Heart left ventricle (tissue), 16 donors: ENCODE results near the gene AMOTL2. TPM values are rescaled to one million over a fixed set of nuclear protein-coding genes. Genes with fewer than 3 reads are reported as not detected.

ENCODE experiments used
- ATAC-seq, 4 donors: fragments of 200-7000 bp; cut with Tn5 transposase; one replicate each; pipeline ENCODE4 v1.9.1; 2020 to 2022; ENCODE audit warnings: moderate library complexity in 4 of 4, mild to moderate bottlenecking in 3 of 4, moderate number of reproducible peaks in 1 of 4
- DNase-seq, 5 donors: peaks; one replicate each; pipeline ENCODE4 v3.0.0-alpha.2; 2020
- H3K27ac ChIP-seq, 12 donors: fragments of 200-600 bp; sonication (generic) in 4 of 12; one replicate each; pipeline versions ENCODE4 v1.5.0 to v1.8.0; 2016 to 2022; ENCODE audit warnings: mild to moderate bottlenecking in 2 of 12
- H3K27me3 ChIP-seq, 9 donors: fragments of 200-600 bp; sonication (generic) in 2 of 9; one replicate each; pipeline versions ENCODE4 v1.5.1 to v1.8.0; 2016 to 2022; ENCODE audit warnings: mild to moderate bottlenecking in 3 of 9
- H3K36me3 ChIP-seq, 9 donors: fragments of 200-600 bp; sonication (generic) in 2 of 9; one replicate each; pipeline versions ENCODE4 v1.5.0 to v1.8.0; 2018 to 2022; ENCODE audit warnings: mild to moderate bottlenecking in 2 of 9
- H3K4me1 ChIP-seq, 12 donors: fragments of 200-600 bp; sonication (generic) in 4 of 12; one replicate each; pipeline versions ENCODE4 v1.5.0 to v1.8.0; 2016 to 2022; ENCODE audit warnings: mild to moderate bottlenecking in 3 of 12
- H3K4me3 ChIP-seq, 12 donors: fragments of 200-600 bp; sonication (generic) in 4 of 12; one replicate each; pipeline versions ENCODE4 v1.5.0 to v1.8.0; 2017 to 2022; ENCODE audit warnings: mild to moderate bottlenecking in 9 of 12, moderate library complexity in 4 of 12
- H3K9me3 ChIP-seq, 12 donors: fragments of 200-600 bp; sonication (generic) in 4 of 12; one replicate each; pipeline versions ENCODE4 v1.5.0 to v1.8.0; 2016 to 2022; ENCODE audit warnings: mild to moderate bottlenecking in 1 of 12
- POLR2A ChIP-seq, 2 donors: fragments of 450-650 bp; IDR thresholded peaks; one replicate each; pipeline ENCODE4 v1.6.1; 2017; ENCODE audit warnings: antibody characterized with exemption in 2 of 2, mild to moderate bottlenecking in 2 of 2, moderate library complexity in 2 of 2
- WGBS, 4 donors: extraction: QIAGEN DNeasy Blood & Tissue Kit in 2 of 4; methylation state at CpG; one replicate each; pipeline versions ENCODE4 v1.1.5 to v1.1.7; 2013 to 2018; 5-methylcytosine and 5-hydroxymethylcytosine counted together
- intact Hi-C, 10 donors: fragments of 100-400 bp; cut with DNase I; formaldehyde crosslinking; loops; one replicate each; pipeline versions ENCODE4 v1.11.1 to v1.14.2; 2022
- polyA plus RNA-seq, 2 donors: library from polyadenylated mRNA; stranded (reverse); fragments of 200-250 nt; gene quantifications; one replicate each; pipeline ENCODE4 v1.2.3, GENCODE V29; 2013
- total RNA-seq, 9 donors: library from RNA; depleted of rRNA in 2 of 9; stranded (reverse); fragments of >200 nt in 2 of 9; fragmentation: NEBNext Ultra II Directional in 3 of 9; extraction: Animal tissue kit (Norgen Biotek cat#: 25700) in 3 of 9; gene quantifications; one replicate each; pipeline versions ENCODE4 v1.1.0 to v1.2.4, GENCODE V29; 2016 to 2023
- TF ChIP-seq, protein P1 (sequence below), 12 donors: fragments of 200-600 bp; sonication (generic) in 4 of 12; IDR thresholded peaks; one replicate each; pipeline versions ENCODE4 v1.5.0 to v1.8.0; 2018 to 2022; ENCODE audit warnings: antibody characterized with exemption in 12 of 12, mild to moderate bottlenecking in 5 of 12
- donor health status: ischemic (EF 13 %, LVEDD 7.1; RV severe dilation, severe dysfunction).
- donor health status: healthy with polysubstance abuse.
- donor health status: DM: no; HTN: yes; CAD: no.
- donor health status: DM: no; HTN: no; CAD: no.
- donor health status: ischemic (EF 25% LVEDD 6.9; RV normal size, moderate dysfunction).
- donor health status: ischemic (EF 25% LVEDD 5.7; RV mildly dilated, moderate dysfunction).
- donor health status: healthy.
- donor health status: DM: yes; HTN: yes; CAD: no.
- donor health status: ischemic (EF 35%, LVEDD 5.7; RV mildly dilated, moderate dysfunction).
- donor health status: nonischemic (EF 11% LVEDD 7.7; RV severe dilation, severe dysfunction).
- donor health status: DM: yes; HTN: yes; CAD: no.
- donor health status: PGD.
- donor health status: ischemic (EF 29% LVEDD 5.4; RV normal size, mild dysfunction).
- donor health status: nonischemic (EF 23%, LVEDD 6.1; RV moderate dilation, normal function).

AMOTL2 gene
- total and polyA plus RNA-seq, 11 donors, result 19.0 to 109 (median 48.9) TPM

DNA sequence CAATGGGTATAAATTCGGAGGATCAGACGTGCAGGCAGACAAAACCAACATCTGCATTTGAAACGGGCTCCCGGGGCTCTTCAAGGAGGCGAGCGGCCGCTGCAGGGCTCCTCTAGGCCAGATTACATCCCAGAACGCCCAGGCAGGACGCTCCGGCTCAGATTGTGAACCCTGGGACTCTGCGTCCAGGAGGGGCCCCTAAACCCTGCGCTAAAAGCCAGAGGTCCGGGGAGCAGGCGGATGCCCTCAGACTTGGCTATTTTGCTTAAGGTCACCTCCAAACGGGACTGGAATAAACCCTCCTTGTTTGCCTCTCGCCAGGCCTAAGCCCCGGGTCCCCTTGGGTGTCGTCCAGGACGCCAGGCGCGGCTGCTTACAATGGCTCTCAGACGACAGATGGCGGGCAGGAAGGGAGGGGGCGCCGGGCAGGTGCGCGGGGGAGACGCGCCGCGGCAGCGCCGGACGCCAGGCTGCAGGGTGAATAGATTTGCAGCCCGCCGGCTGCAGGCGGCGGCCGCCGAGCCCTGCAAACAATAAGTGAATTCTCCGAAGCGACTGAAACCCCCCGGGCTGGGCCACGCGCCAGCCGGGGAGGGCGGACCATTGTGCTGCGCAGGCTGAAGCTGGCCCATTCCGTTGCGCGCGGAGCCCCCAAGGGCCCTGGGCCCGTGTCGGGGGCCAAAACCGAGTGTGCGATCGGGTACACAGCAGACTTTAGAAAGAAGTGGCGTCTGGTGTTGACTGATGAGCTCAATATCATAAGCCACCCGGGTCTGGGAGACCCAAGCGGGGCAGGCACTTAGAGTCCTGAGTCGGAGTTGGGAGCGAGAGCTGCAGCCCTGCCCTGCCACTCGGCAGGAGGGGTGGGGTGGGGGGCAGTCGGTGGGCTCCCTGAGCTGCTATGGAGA lies 32.3 kb upstream of the AMOTL2 start:
- H3K9me3 ChIP-seq, result peaks cover 0 to 10% (median 0%) of the 10 kb centered on the region in 12 donors
- 3 to 6% (median 5%) methylated on average over 39 to 64 of the region's 64 CpGs for WGBS, 4 donors
- intact Hi-C loops, result loop anchor here in 3 of 10 donors (5.0 kb wide), 3 partner anchors 41 to 51 kb away; no protein-coding TSS in a partner anchor
- DNase-seq, result peak; percentile 61 to 75 (median 66)
- H3K27me3 ChIP-seq, result peaks cover 0 to 20% (median 0%) of the 10 kb centered on the region in 9 donors
- peak overlapping the region in 5 of 12 donors; percentile 2 to 42 (median 35) for H3K27ac ChIP-seq
- TF ChIP-seq, protein P1, sequence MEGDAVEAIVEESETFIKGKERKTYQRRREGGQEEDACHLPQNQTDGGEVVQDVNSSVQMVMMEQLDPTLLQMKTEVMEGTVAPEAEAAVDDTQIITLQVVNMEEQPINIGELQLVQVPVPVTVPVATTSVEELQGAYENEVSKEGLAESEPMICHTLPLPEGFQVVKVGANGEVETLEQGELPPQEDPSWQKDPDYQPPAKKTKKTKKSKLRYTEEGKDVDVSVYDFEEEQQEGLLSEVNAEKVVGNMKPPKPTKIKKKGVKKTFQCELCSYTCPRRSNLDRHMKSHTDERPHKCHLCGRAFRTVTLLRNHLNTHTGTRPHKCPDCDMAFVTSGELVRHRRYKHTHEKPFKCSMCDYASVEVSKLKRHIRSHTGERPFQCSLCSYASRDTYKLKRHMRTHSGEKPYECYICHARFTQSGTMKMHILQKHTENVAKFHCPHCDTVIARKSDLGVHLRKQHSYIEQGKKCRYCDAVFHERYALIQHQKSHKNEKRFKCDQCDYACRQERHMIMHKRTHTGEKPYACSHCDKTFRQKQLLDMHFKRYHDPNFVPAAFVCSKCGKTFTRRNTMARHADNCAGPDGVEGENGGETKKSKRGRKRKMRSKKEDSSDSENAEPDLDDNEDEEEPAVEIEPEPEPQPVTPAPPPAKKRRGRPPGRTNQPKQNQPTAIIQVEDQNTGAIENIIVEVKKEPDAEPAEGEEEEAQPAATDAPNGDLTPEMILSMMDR (IDR thresholded peaks at IDR 0.05), result peak in 1 of 12 donors; percentile 1
- no peak for TF ChIP-seq POLR2A (IDR thresholded peaks at IDR 0.05)
- peak in 3 of 4 donors; percentile 68 to 80 (median 68) for ATAC-seq
- peaks cover 0 to 18% (median 11%) of the 10 kb centered on the region in 12 donors for H3K4me1 ChIP-seq
- H3K4me3 ChIP-seq, result peak overlapping the region; percentile 20 to 62 (median 51)
- no peaks in the 10 kb centered on the region for H3K36me3 ChIP-seq

DNA sequence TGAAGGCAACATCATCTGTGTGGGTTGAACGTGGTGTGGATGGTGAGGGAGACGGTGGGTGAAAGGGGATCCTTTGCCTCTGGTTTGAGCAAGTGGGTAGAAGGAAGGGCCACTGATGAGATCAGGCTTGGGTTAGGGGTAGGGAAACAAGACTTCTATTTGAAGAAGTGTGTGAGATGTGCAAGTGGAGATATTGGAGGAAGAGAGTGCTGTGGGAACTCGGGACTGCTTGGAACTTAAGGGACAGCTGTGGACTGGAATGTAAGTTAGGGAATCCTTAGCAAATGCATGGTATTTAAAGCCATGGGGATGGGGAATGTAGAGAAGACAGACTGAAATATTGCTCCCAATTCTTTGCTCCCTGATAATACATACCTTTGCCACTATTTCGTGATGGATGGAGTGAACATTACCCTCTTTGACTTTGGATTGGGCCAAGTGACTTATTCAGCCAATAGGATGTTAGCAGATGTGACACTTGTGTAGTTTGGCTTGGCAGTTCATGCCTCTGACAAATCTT lies 30.2 kb upstream of the AMOTL2 start:
- WGBS, 4 donors, result 95 to 97% (median 96%) methylated on average over 4 of the region's 4 CpGs
- TF ChIP-seq, protein P1 (IDR thresholded peaks at IDR 0.05), result no peak
- TF ChIP-seq POLR2A (IDR thresholded peaks at IDR 0.05), result no peak
- peaks cover 0 to 18% (median 11%) of the 10 kb centered on the region in 12 donors for H3K4me1 ChIP-seq
- ATAC-seq, result no peak
- no peak overlapping the region for H3K27ac ChIP-seq
- H3K36me3 ChIP-seq, result no peaks in the 10 kb centered on the region
- H3K9me3 ChIP-seq, result peaks cover 0 to 13% (median 0%) of the 10 kb centered on the region in 12 donors
- intact Hi-C loops, result no loop called here
- DNase-seq, result no peak
- peaks cover 0 to 20% (median 0%) of the 10 kb centered on the region in 9 donors for H3K27me3 ChIP-seq
- H3K4me3 ChIP-seq, result no peak overlapping the region

DNA sequence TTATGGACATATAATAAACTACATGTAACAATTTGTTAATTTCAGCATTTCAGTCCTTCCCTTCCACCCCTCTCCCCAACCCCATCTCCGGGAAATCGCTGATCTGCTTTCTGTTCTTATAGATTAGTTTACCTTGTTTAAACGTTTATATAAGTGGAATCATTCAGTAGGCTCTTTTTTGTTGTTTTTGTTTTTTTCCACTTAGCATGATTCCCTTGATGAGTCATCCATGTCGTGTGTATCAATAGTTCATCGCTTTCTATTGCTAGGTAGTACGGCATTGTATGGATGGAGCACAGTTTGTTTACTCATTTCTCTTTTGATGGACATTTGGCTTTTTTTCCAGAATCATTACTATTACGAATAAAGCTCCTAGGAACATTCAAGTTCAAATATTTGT lies 23.5 kb upstream of the AMOTL2 start:
- intact Hi-C loops, result loop anchor here in 2 of 10 donors (5.0 kb wide), 2 partner anchors 35 to 50 kb away; no protein-coding TSS in a partner anchor

More for the DNA sequence above, 23.5 kb upstream of the AMOTL2 start:
- no peaks in the 10 kb centered on the region for H3K27me3 ChIP-seq
- WGBS, 4 donors, result 91 to 95% (median 93%) methylated on average over 7 of the region's 7 CpGs
- H3K9me3 ChIP-seq, result peaks cover 0 to 13% (median 0%) of the 10 kb centered on the region in 12 donors
- ATAC-seq (no peak), DNase-seq (no peak)
- no peak overlapping the region for H3K4me3 ChIP-seq
- H3K27ac ChIP-seq, result no peak overlapping the region
- H3K36me3 ChIP-seq, result no peaks in the 10 kb centered on the region
- no peak for TF ChIP-seq POLR2A (IDR thresholded peaks at IDR 0.05)
- TF ChIP-seq, protein P1 (IDR thresholded peaks at IDR 0.05), result no peak
- peaks cover 0 to 31% (median 7%) of the 10 kb centered on the region in 12 donors for H3K4me1 ChIP-seq
